GM23338 (cell line): ENCODE measurements around the gene POLK. TPM values are rescaled to one million over a fixed set of nuclear protein-coding genes. Genes with fewer than 3 reads are reported as not detected.

Experiments used
- ATAC-seq: fragments of 200-7000 bp; cut with Tn5 transposase; 3 replicates; pipeline ENCODE4 v1.9.1; 2020
- DNase-seq: peaks from one replicate; pipeline ENCODE4 v3.0.0-alpha.2; 2015; ENCODE audit warnings: low spot score
- H2AFZ ChIP-seq: fragments of 200-600 bp; sonication (generic); 2 replicates; pipeline ENCODE4 v1.8.0; 2016; ENCODE audit warnings: antibody characterized with exemption, mild to moderate bottlenecking, moderate library complexity
- H3F3A ChIP-seq: fragments of 200-600 bp; sonication (generic); replicated peaks from 2 replicates; pipeline ENCODE4 v1.8.0; 2017; ENCODE audit warnings: antibody characterized with exemption, mixed run types, low read depth
- H3K27ac ChIP-seq: fragments of 200-600 bp; sonication (generic); 2 replicates; pipeline ENCODE4 v1.6.1; 2016; ENCODE audit warnings: low read depth
- H3K27me3 ChIP-seq: fragments of 200-600 bp; sonication (generic); 2 replicates; pipeline ENCODE4 v1.8.0; 2016; ENCODE audit warnings: mild to moderate bottlenecking, mixed run types, moderate library complexity; ENCODE audit not compliant: insufficient read depth
- H3K36me3 ChIP-seq: fragments of 200-600 bp; sonication (generic); 2 replicates; pipeline ENCODE4 v1.8.0; 2016; ENCODE audit warnings: mild to moderate bottlenecking; ENCODE audit not compliant: insufficient read depth
- H3K4me1 ChIP-seq: fragments of 200-600 bp; sonication (generic); 2 replicates; pipeline ENCODE4 v1.8.0; 2016; ENCODE audit warnings: mild to moderate bottlenecking, moderate library complexity; ENCODE audit not compliant: insufficient read depth
- H3K4me2 ChIP-seq: fragments of 200-600 bp; sonication (generic); 2 replicates; pipeline ENCODE4 v1.7.1; 2017; ENCODE audit warnings: mixed run types
- H3K4me3 ChIP-seq: fragments of 200-600 bp; sonication (generic); 2 replicates; pipeline ENCODE4 v1.6.1; 2016; ENCODE audit warnings: mixed run types
- H3K79me2 ChIP-seq: fragments of 200-600 bp; sonication (generic); replicated peaks from 2 replicates; pipeline ENCODE4 v1.8.0; 2017; ENCODE audit warnings: mild to moderate bottlenecking; ENCODE audit not compliant: insufficient read depth
- H3K9me2 ChIP-seq: fragments of 200-600 bp; sonication (generic); 2 replicates; pipeline ENCODE4 v1.8.0; 2017; ENCODE audit not compliant: insufficient read depth
- H4K20me1 ChIP-seq: fragments of 200-600 bp; sonication (generic); replicated peaks from 2 replicates; pipeline ENCODE4 v1.8.0; 2017; ENCODE audit warnings: mild to moderate bottlenecking; ENCODE audit not compliant: insufficient read depth
- H3K27ac Mint-ChIP-seq: 2 replicates; pipeline ENCODE4 v1.8.0; 2020; ENCODE audit warnings: inconsistent platforms, mild to moderate bottlenecking, moderate library complexity, mixed read lengths
- H3K27me3 Mint-ChIP-seq: 3 replicates; pipeline ENCODE4 v1.8.0; 2022; ENCODE audit warnings: low read depth, mild to moderate bottlenecking, moderate library complexity, mixed read lengths, inconsistent platforms; ENCODE audit not compliant: insufficient read depth, poor library complexity
- H3K36me3 Mint-ChIP-seq: 3 replicates; pipeline ENCODE4 v1.8.0; 2021; ENCODE audit warnings: low read depth, mild to moderate bottlenecking, inconsistent platforms, moderate library complexity, mixed read lengths
- H3K4me1 Mint-ChIP-seq: 3 replicates; pipeline ENCODE4 v1.8.0; 2020; ENCODE audit warnings: mild to moderate bottlenecking, inconsistent platforms, mixed read lengths
- H3K4me3 Mint-ChIP-seq: 3 replicates; pipeline ENCODE4 v1.8.0; 2021; ENCODE audit warnings: moderate library complexity, mild to moderate bottlenecking, inconsistent platforms, mixed read lengths
- H3K9me3 Mint-ChIP-seq: 3 replicates; pipeline ENCODE4 v1.8.0; 2020; ENCODE audit warnings: moderate library complexity, mild to moderate bottlenecking, inconsistent platforms, mixed read lengths
- CREB1 ChIP-seq: fragments of 250-450 bp; sonication (Bioruptor Pico); IDR thresholded peaks from 2 replicates; pipeline ENCODE4 v1.5.0; 2020; ENCODE audit warnings: low read depth, mild to moderate bottlenecking, moderate library complexity
- CTCF ChIP-seq, 2 experiments: fragments of 200-600 bp in 1 of 2; sonication (generic) in 1 of 2; conservative IDR thresholded peaks; 2 replicates each; pipeline versions ENCODE4 v1.5.1 to v1.6.1; 2016 to 2017; ENCODE audit warnings: antibody characterized with exemption in 2 of 2, low read depth in 2 of 2, mild to moderate bottlenecking in 2 of 2, moderate library complexity in 1 of 2
- EZH2 ChIP-seq: fragments of 200-600 bp; sonication (generic); IDR thresholded peaks from one replicate; pipeline ENCODE4 v1.8.0; 2017; ENCODE audit warnings: antibody characterized with exemption, mild to moderate bottlenecking, low read depth; ENCODE audit not compliant: unreplicated experiment
- EZH2phosphoT487 ChIP-seq: fragments of 200-600 bp; sonication (generic); IDR thresholded peaks from one replicate; pipeline ENCODE4 v1.8.1; 2018; ENCODE audit warnings: antibody characterized with exemption; ENCODE audit not compliant: unreplicated experiment
- JUNB ChIP-seq: IDR thresholded peaks from one replicate; pipeline ENCODE4 v1.6.1; 2016; ENCODE audit warnings: antibody characterized with exemption; ENCODE audit not compliant: unreplicated experiment
- NANOG ChIP-seq: IDR thresholded peaks from 2 replicates; pipeline ENCODE4 v1.6.1; 2016; ENCODE audit warnings: antibody characterized with exemption, borderline replicate concordance
- POLR2AphosphoS5 ChIP-seq: IDR thresholded peaks from 2 replicates; pipeline ENCODE4 v1.6.1; 2016; ENCODE audit warnings: antibody characterized with exemption, low read depth
- REST ChIP-seq: IDR thresholded peaks from one replicate; pipeline ENCODE4 v1.6.1; 2018; ENCODE audit warnings: antibody characterized with exemption; ENCODE audit not compliant: unreplicated experiment
- STAT1 ChIP-seq: IDR thresholded peaks from one replicate; pipeline ENCODE4 v1.6.1; 2016; ENCODE audit warnings: antibody characterized with exemption; ENCODE audit not compliant: unreplicated experiment
- ZNF331 ChIP-seq: fragments of 250-450 bp; sonication (Bioruptor Pico); IDR thresholded peaks from 2 replicates; pipeline ENCODE4 v1.5.0; 2020; ENCODE audit warnings: low read depth, mild to moderate bottlenecking, moderate library complexity
- polyA plus RNA-seq: library from polyadenylated mRNA; unstranded; fragments of >200 nt; fragmentation: Nextera tagmentation; extraction: Ambion mirVana; gene quantifications from 2 replicates; pipeline ENCODE4 v1.2.1, GENCODE V29; 2016
- total RNA-seq: library from RNA; depleted of rRNA; stranded (reverse); fragments of >200 nt; shearing (Covaris generic); gene quantifications from 2 replicates; pipeline ENCODE4 v1.2.3, GENCODE V29; 2014

Gene POLK
- total and polyA plus RNA-seq, 2 experiments from 2014 or later = 6.3 to 14.5 TPM

- Mint-ChIP-seq H3K27ac (no peak overlapping the region), H3K27me3 (peaks cover 7% of the 10 kb centered on the region), H3K9me3 (no peaks in the 10 kb centered on the region; the same call in 2 of the 3 replicates), H3K4me3 (no peak overlapping the region), H3K4me1 (peaks cover 28% of the 10 kb centered on the region), H3K36me3 (no peaks in the 10 kb centered on the region)
- Histone ChIP-seq H4K20me1 (no peaks in the 10 kb centered on the region), H3K4me2 (no peak overlapping the region), H3K27ac (no peak overlapping the region), H3K9me2 (0 out of 2 replicates have a peak, but pooled peaks cover 6% of the 10 kb centered on the region), H2AFZ (no peak overlapping the region), H3F3A (no peaks in the 10 kb centered on the region), H3K79me2 (no peaks in the 10 kb centered on the region), H3K27me3 (no peaks in the 10 kb centered on the region), H3K4me3 (no peak overlapping the region), H3K4me1 (peaks cover 13% of the 10 kb centered on the region), H3K36me3 (no peaks in the 10 kb centered on the region)
- ATAC-seq = no peak
- TF ChIP-seq POLR2AphosphoS5 (no peak), ZNF331 (CRISPR knock-in tag) (no peak), EZH2 (no peak), JUNB (no peak), CTCF (conservative IDR thresholded peaks at IDR 0.05; ENCODE audit: low read depth in 2 of 2) (no peak), NANOG (no peak), STAT1 (no peak)
- no peak for DNase-seq
Measured at GRCh38 chr5:75612901-75613300, 101.2 kb downstream of the POLK start.

- Histone ChIP-seq H3K9me2 (0 out of 2 replicates have a peak, but pooled peaks cover 6% of the 10 kb centered on the region), H2AFZ (no peak overlapping the region), H3K79me2 (no peaks in the 10 kb centered on the region), H3K27me3 (no peaks in the 10 kb centered on the region), H3K4me1 (peaks cover 13% of the 10 kb centered on the region), H3K4me3 (no peak overlapping the region), H3F3A (no peaks in the 10 kb centered on the region), H3K27ac (no peak overlapping the region), H3K4me2 (no peak overlapping the region), H4K20me1 (no peaks in the 10 kb centered on the region), H3K36me3 (no peaks in the 10 kb centered on the region)
- DNase-seq (no peak), ATAC-seq (no peak)
- Mint-ChIP-seq H3K36me3 (no peaks in the 10 kb centered on the region), H3K27ac (no peak overlapping the region), H3K9me3 (no peaks in the 10 kb centered on the region), H3K4me3 (no peak overlapping the region), H3K4me1 (peaks cover 22% of the 10 kb centered on the region), H3K27me3 (peaks cover 7% of the 10 kb centered on the region)
- TF ChIP-seq POLR2AphosphoS5 (no peak), REST (no peak), CTCF (conservative IDR thresholded peaks at IDR 0.05; ENCODE audit: low read depth in 2 of 2) (no peak), EZH2phosphoT487 (no peak), CREB1 (CRISPR knock-in tag) (no peak), NANOG (no peak), JUNB (no peak), ZNF331 (CRISPR knock-in tag) (no peak), EZH2 (no peak), STAT1 (no peak)
Measured at GRCh38 chr5:75614176-75614575, 102.5 kb downstream of the POLK start.
